Kidney epithelial cell (primary cell): Measurements from ENCODE around the gene SLC12A9. TPM values are rescaled to one million over a fixed set of nuclear protein-coding genes. Genes with fewer than 3 reads are reported as not detected.

Experiments used
- DNase-seq: peaks from one replicate; pipeline ENCODE4 v3.0.0-alpha.2; 2010; ENCODE audit warnings: low read depth
- H3K27me3 ChIP-seq: 2 replicates; pipeline ENCODE4 v1.6.0; 2011; ENCODE audit warnings: low read length; ENCODE audit not compliant: control insufficient read depth, insufficient read depth
- H3K36me3 ChIP-seq: 2 replicates; pipeline ENCODE4 v1.5.1; 2011; ENCODE audit warnings: low read length; ENCODE audit not compliant: control insufficient read depth, insufficient read depth
- H3K4me3 ChIP-seq: 2 replicates; pipeline ENCODE4 v1.5.1; 2011; ENCODE audit warnings: low read depth, mild to moderate bottlenecking, control low read depth, low read length
- total RNA-seq: library from RNA; depleted of rRNA; stranded (reverse); fragments of >200 nt; gene quantifications from 2 replicates; pipeline ENCODE4 v1.2.3, GENCODE V29; 2015
- TF ChIP-seq, protein P1 (sequence below): IDR thresholded peaks from 2 replicates; pipeline ENCODE4 v1.5.1; 2011; ENCODE audit warnings: mild to moderate bottlenecking, moderate library complexity, low read length, control low read depth, inconsistent platforms; ENCODE audit not compliant: insufficient read depth, poor library complexity, severe bottlenecking

The SLC12A9 gene
- total RNA-seq, 1 donor from 2014 or later, result 15.7 TPM

GRCh38 chr7:100882785-100883526, 30.4 kb downstream of the SLC12A9 start:
- TF ChIP-seq, protein P1, sequence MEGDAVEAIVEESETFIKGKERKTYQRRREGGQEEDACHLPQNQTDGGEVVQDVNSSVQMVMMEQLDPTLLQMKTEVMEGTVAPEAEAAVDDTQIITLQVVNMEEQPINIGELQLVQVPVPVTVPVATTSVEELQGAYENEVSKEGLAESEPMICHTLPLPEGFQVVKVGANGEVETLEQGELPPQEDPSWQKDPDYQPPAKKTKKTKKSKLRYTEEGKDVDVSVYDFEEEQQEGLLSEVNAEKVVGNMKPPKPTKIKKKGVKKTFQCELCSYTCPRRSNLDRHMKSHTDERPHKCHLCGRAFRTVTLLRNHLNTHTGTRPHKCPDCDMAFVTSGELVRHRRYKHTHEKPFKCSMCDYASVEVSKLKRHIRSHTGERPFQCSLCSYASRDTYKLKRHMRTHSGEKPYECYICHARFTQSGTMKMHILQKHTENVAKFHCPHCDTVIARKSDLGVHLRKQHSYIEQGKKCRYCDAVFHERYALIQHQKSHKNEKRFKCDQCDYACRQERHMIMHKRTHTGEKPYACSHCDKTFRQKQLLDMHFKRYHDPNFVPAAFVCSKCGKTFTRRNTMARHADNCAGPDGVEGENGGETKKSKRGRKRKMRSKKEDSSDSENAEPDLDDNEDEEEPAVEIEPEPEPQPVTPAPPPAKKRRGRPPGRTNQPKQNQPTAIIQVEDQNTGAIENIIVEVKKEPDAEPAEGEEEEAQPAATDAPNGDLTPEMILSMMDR, result no peak
- Histone ChIP-seq H3K36me3 (peaks cover 4% of the 10 kb centered on the region), H3K27me3 (no peaks in the 10 kb centered on the region), H3K4me3 (no peak overlapping the region)
- DNase-seq, result no peak

- no peaks in the 10 kb centered on the region for H3K27me3 ChIP-seq
- DNase-seq, result no peak
- TF ChIP-seq, protein P1, result no peak
- H3K4me3 ChIP-seq, result no peak overlapping the region
- H3K36me3 ChIP-seq, result peaks cover 4% of the 10 kb centered on the region
Observed at GRCh38 chr7:100884736-100885439, 32.4 kb downstream of the SLC12A9 start.

- DNase-seq, result no peak
- Histone ChIP-seq H3K27me3 (no peaks in the 10 kb centered on the region), H3K4me3 (no peak overlapping the region), H3K36me3 (peaks cover 4% of the 10 kb centered on the region)
- TF ChIP-seq, protein P1, result no peak
Observed at GRCh38 chr7:100885440-100886141, 33.1 kb downstream of the SLC12A9 start.

DNA sequence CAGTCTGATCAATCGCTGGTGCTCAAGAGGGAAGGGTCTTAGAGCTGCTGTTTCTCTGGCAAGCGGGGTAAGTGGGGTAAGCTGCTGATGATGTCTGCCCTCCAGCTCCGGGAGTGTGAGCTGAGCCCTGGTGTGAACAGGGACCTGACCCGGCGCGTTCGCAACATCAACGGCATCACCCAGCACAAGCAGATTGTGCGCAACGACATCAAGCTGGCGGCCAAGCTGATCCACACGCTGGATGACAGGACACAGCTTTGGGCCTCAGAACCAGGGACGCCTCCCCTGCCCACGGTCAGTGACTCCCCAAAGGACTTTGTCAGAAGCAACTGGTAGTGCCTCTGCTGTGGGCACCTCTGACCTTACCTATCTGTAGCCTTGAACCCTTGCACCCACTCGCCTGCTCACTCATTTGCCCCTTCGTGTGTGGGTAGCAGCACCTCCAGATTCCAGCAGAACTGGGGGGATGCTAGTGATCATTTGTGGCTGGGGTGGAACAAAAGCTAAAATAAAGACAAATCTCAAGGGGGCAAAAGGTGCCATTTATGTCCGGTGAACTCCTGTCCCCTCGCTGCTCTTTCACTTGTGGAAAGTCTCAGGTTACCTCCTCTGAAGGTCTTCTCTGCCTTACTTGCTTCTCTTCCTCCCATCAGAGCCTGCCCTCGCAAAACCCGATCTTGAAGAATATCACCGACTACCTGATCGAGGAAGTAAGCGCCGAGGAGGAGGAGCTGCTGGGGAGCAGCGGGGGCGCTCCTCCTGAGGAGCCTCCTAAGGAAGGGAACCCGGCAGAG, 33.8 kb downstream of the SLC12A9 start:
- TF ChIP-seq, protein P1, result no peak
- Histone ChIP-seq H3K27me3 (no peaks in the 10 kb centered on the region), H3K36me3 (peaks cover 4% of the 10 kb centered on the region), H3K4me3 (no peak overlapping the region)
- DNase-seq, result no peak

GRCh38 chr7:100886936-100887515, 34.5 kb downstream of the SLC12A9 start:
- Histone ChIP-seq H3K4me3 (no peak overlapping the region), H3K36me3 (peaks cover 4% of the 10 kb centered on the region), H3K27me3 (no peaks in the 10 kb centered on the region)
- no peak for DNase-seq
- TF ChIP-seq, protein P1, result no peak
